HFFc6 (cell line): ENCODE data around the gene SLC16A1. TPM values are rescaled to one million over a fixed set of nuclear protein-coding genes. Genes with fewer than 3 reads are reported as not detected.
"Not testable (repeated sequence)": the region's sequence is repeated elsewhere in the genome, so short reads cannot be mapped to it uniquely, and the experiment has no call there.

Experiments
- DNase-seq: peaks from one replicate; pipeline ENCODE4 v3.0.0-alpha.2; 2018
- H3K27ac Mint-ChIP-seq: 2 replicates; pipeline ENCODE4 v1.8.0; 2020; ENCODE audit warnings: mild to moderate bottlenecking, mixed read lengths
- H3K27me3 Mint-ChIP-seq: 2 replicates; pipeline ENCODE4 v1.8.0; 2021; ENCODE audit warnings: mild to moderate bottlenecking, moderate library complexity, mixed read lengths; ENCODE audit not compliant: insufficient read depth
- H3K36me3 Mint-ChIP-seq: 2 replicates; pipeline ENCODE4 v1.8.0; 2021; ENCODE audit warnings: low read depth, mixed read lengths
- H3K4me1 Mint-ChIP-seq: 2 replicates; pipeline ENCODE4 v1.8.0; 2020; ENCODE audit warnings: low read depth, mixed read lengths
- H3K4me3 Mint-ChIP-seq: 2 replicates; pipeline ENCODE4 v1.8.0; 2020; ENCODE audit warnings: mild to moderate bottlenecking, moderate library complexity, mixed read lengths
- H3K9me3 Mint-ChIP-seq: 2 replicates; pipeline ENCODE4 v1.8.0; 2020; ENCODE audit warnings: mild to moderate bottlenecking, mixed read lengths
- total RNA-seq, 6 experiments: library from RNA; stranded (reverse); fragmentation: NEBNext Ultra II Directional; extraction: Animal tissue kit (Norgen Biotek cat#: 25700); gene quantifications; 2 replicates in 1 of 6; 3 replicates in 5 of 6; pipeline ENCODE4 v1.2.3, GENCODE V29; 2021
- TF ChIP-seq, protein P1 (sequence below): fragments of 200-600 bp; sonication (generic); IDR thresholded peaks from 2 replicates; pipeline ENCODE4 v1.5.0; 2021; ENCODE audit warnings: antibody characterized with exemption, mild to moderate bottlenecking

The SLC16A1 gene
- total RNA-seq, 6 experiments from 2014 or later: 61.0 to 95.0 (median 69.4) TPM

DNA sequence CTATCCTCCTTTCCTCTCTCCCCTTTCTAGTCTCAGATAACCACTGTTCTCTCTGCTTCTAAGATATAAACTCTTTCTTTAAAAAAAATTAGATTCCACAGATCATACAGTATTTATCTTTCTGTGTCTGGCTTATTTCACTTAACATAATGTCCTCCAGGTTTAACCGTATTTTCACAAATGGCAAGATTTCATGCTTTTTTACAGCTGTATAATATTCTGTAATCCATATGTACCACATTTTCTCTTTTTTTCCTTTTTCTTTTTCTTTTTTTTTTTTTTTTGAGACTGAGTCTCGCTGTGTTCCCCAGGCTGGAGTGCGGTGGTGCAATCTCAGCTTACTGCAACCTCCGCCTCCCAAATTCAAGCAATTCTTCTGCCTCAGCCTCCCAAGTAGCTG, 5.1 kb upstream of the SLC16A1 start:
- Mint-ChIP-seq H3K4me1 (peaks cover 28% of the 10 kb centered on the region), H3K27me3 (peaks cover 2% of the 10 kb centered on the region), H3K9me3 (no peaks in the 10 kb centered on the region), H3K36me3 (peaks cover 33% of the 10 kb centered on the region), H3K27ac (no peak overlapping the region; the same call in 1 of the 2 replicates), H3K4me3 (no peak overlapping the region)
- TF ChIP-seq, protein P1, sequence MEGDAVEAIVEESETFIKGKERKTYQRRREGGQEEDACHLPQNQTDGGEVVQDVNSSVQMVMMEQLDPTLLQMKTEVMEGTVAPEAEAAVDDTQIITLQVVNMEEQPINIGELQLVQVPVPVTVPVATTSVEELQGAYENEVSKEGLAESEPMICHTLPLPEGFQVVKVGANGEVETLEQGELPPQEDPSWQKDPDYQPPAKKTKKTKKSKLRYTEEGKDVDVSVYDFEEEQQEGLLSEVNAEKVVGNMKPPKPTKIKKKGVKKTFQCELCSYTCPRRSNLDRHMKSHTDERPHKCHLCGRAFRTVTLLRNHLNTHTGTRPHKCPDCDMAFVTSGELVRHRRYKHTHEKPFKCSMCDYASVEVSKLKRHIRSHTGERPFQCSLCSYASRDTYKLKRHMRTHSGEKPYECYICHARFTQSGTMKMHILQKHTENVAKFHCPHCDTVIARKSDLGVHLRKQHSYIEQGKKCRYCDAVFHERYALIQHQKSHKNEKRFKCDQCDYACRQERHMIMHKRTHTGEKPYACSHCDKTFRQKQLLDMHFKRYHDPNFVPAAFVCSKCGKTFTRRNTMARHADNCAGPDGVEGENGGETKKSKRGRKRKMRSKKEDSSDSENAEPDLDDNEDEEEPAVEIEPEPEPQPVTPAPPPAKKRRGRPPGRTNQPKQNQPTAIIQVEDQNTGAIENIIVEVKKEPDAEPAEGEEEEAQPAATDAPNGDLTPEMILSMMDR: no peak
- DNase-seq: no peak

DNA sequence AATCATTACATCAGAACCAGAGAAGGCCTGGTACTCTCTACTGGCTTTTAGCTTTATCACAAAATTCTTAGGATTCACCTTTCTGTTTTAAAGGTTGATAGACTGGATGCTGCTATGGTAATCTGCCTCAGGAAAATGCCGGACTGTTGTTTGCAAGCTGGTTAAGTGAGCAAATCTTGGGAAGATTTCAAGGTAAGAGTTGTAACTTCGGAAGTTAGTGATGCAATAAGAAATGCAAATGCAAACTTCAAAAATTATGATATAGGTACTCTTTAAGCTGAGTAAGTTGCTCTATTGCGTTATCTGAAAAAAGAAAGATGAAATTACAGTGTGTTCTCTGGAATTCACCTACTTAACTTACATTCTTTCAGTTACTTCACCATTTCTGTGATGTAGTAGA, 4.4 kb upstream of the SLC16A1 start:
- TF ChIP-seq, protein P1: no peak
- Mint-ChIP-seq H3K27me3 (peaks cover 4% of the 10 kb centered on the region), H3K9me3 (no peaks in the 10 kb centered on the region), H3K4me1 (peaks cover 28% of the 10 kb centered on the region), H3K36me3 (peaks cover 31% of the 10 kb centered on the region), H3K27ac (peak overlapping the region; percentile 13; the same call in 1 of the 2 replicates), H3K4me3 (no peak overlapping the region)
- no peak for DNase-seq

DNA sequence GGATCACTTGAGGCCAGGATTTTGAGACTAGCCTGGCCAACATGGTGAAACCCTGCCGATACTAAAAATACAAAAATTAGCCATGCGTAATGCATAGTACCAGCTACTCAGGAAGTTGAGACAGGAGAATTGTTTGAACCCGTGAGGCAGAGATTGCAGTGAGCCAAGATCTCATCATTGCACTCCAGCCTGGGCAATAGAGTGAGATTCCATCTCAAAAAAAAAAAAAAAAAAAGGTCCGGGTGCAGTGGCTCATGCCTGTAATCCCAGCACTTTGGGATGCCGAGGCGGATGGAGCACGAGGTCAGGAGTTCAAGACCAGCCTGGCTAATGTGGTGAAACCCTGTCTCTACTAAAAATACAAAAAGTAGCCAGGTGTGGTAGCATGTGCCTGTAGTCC, 2.2 kb upstream of the SLC16A1 start:
- H3K27me3 Mint-ChIP-seq, H3K9me3 Mint-ChIP-seq, DNase-seq: not testable (repeated sequence)
- Mint-ChIP-seq H3K4me1 (peaks cover 42% of the 10 kb centered on the region), H3K27ac (peak overlapping the region; percentile 98; the same call in 1 of the 2 replicates), H3K4me3 (peak overlapping the region; percentile 97), H3K36me3 (peaks cover 33% of the 10 kb centered on the region)

DNA sequence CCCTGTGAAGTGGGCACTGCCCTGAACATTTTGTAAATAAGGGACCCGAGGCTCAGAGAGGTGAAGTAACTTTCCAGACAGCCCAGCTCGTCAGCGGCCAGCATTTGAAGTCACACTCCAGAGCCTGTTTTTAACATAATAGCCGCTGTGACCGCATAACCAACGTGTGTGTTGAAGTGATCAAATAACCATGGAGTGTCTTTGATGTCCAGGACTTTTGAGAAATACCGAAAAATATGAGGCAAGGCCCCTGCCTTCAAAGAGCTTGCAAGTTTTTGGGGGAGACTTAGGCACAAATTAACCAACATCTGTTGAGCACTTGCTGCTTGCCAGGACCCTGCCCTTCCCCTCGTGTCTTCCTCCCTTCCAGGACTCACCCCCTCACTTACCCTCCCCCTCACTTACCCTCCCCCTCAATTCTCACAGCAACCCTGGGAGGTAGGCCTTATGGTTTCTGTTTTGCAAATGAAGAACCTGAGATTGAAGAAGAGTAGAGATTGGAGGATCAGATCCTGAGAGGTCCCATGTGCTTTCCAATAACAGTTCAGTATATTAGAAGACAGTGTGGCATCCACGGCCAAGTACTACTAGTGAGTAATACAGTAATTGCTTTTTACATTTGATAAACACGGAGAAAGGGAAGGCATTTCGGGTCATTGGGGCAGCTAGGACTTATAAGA, 1.3 kb upstream of the SLC16A1 start:
- Mint-ChIP-seq H3K4me1 (peaks cover 52% of the 10 kb centered on the region), H3K9me3 (no peaks in the 10 kb centered on the region), H3K4me3 (peak overlapping the region; percentile 97), H3K36me3 (peaks cover 38% of the 10 kb centered on the region), H3K27ac (peak overlapping the region; percentile 98), H3K27me3 (peaks cover 4% of the 10 kb centered on the region)
- TF ChIP-seq, protein P1: no peak
- peak; percentile 94 for DNase-seq

DNA sequence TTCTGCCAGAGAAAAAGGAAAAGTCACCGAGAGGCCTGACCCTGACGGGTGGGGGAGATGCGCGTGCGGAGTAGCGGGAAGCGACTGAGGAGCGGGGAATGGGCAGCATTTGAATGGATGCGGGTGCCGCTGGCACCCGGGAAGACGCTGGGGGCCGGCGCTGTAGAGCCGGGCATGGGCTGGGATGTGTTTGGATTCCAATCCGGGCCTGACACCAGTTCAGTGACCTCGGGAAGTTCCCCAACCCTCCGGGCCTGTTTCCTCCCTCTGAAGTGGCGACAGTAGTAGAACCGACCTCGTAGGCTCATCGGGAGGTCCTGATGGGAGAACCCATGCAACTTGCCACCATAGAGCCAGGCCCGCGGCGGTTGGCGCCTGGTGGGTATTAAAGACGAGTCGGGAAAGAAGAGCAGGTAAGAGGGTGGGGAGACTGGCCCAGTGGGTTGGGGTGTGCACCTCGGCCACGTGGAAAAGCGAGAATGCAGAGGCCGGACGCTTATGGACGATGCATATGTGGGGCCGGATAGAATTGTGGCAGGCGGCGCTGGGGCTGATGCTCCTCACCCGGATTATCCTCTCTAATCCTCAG, 642 bp upstream of the SLC16A1 start:
- Mint-ChIP-seq H3K36me3 (peaks cover 38% of the 10 kb centered on the region), H3K4me1 (peaks cover 58% of the 10 kb centered on the region)
- DNase-seq: peak; percentile 22

More for the DNA sequence above, 642 bp upstream of the SLC16A1 start:
- Mint-ChIP-seq H3K27ac (peak overlapping the region; percentile 98), H3K9me3 (no peaks in the 10 kb centered on the region), H3K27me3 (peaks cover 4% of the 10 kb centered on the region), H3K4me3 (peak overlapping the region; percentile 97)
- TF ChIP-seq, protein P1: no peak
